Measurements from ENCODE around the gene SH3PXD2B.

GRCh38 chr5:172447646-172448365 is 6.5 kb downstream of the SH3PXD2B start:
- no peak for TF ChIP-seq POLR2A (IDR thresholded peaks at IDR 0.05; ENCODE audit: low read depth, low read length)
- no peak for TF ChIP-seq POLR2AphosphoS5 (IDR thresholded peaks at IDR 0.05; ENCODE audit: low read depth, low read length)

All from GM12891 (cell line).